Mesendoderm (in vitro differentiated cells): ENCODE measurements around the gene SPRR2B. TPM values are rescaled to one million over a fixed set of nuclear protein-coding genes. Genes with fewer than 3 reads are reported as not detected.
"Not testable (repeated sequence)": the region's sequence is repeated elsewhere in the genome, so short reads cannot be mapped to it uniquely, and the experiment has no call there.

Source experiments
- DNase-seq: peaks from one replicate; pipeline ENCODE4 v3.0.0; 2013
- H2AK5ac ChIP-seq: 2 replicates; pipeline ENCODE4 v1.6.1; 2013; ENCODE audit warnings: low read length, inconsistent platforms
- H2BK120ac ChIP-seq: 2 replicates; pipeline ENCODE4 v1.6.1; 2013; ENCODE audit warnings: low read depth, mild to moderate bottlenecking, low read length, moderate library complexity, mixed read lengths
- H2BK15ac ChIP-seq: replicated peaks from 2 replicates; pipeline ENCODE4 v1.6.1; 2013; ENCODE audit warnings: low read depth, mild to moderate bottlenecking, moderate library complexity
- H2BK5ac ChIP-seq: 2 replicates; pipeline ENCODE4 v1.6.1; 2013; ENCODE audit warnings: low read length, inconsistent platforms
- H3K18ac ChIP-seq: 2 replicates; pipeline ENCODE4 v1.6.1; 2013; ENCODE audit warnings: mild to moderate bottlenecking, low read length, mixed read lengths
- H3K23ac ChIP-seq: one replicate; pipeline ENCODE4 v1.6.1; 2013; ENCODE audit warnings: low read length
- H3K27ac ChIP-seq: 2 replicates; pipeline ENCODE4 v1.5.1; 2013; ENCODE audit warnings: low read depth, mild to moderate bottlenecking, inconsistent platforms, low read length, moderate library complexity
- H3K27me3 ChIP-seq: 2 replicates; pipeline ENCODE4 v1.6.1; 2013; ENCODE audit warnings: low read length, control low read depth, mild to moderate bottlenecking, inconsistent platforms; ENCODE audit not compliant: insufficient read depth, poor library complexity
- H3K36me3 ChIP-seq: 2 replicates; pipeline ENCODE4 v1.6.1; 2013; ENCODE audit warnings: low read length, inconsistent platforms; ENCODE audit not compliant: control insufficient read depth, insufficient read depth
- H3K4ac ChIP-seq: one replicate; pipeline ENCODE4 v1.6.1; 2013; ENCODE audit warnings: low read depth, mild to moderate bottlenecking, low read length, moderate library complexity
- H3K4me1 ChIP-seq: 2 replicates; pipeline ENCODE4 v1.6.1; 2013; ENCODE audit warnings: low read depth, low read length, inconsistent platforms; ENCODE audit not compliant: control insufficient read depth
- H3K4me2 ChIP-seq: 2 replicates; pipeline ENCODE4 v1.6.1; 2013; ENCODE audit warnings: low read length
- H3K4me3 ChIP-seq: 2 replicates; pipeline ENCODE4 v1.5.1; 2013; ENCODE audit warnings: mild to moderate bottlenecking, low read length
- H3K56ac ChIP-seq: one replicate; pipeline ENCODE4 v1.6.1; 2013; ENCODE audit warnings: low read length
- H3K79me1 ChIP-seq: 2 replicates; pipeline ENCODE4 v1.6.1; 2013; ENCODE audit warnings: low read length, inconsistent platforms
- H3K79me2 ChIP-seq: 2 replicates; pipeline ENCODE4 v1.6.1; 2013; ENCODE audit warnings: mild to moderate bottlenecking, low read length; ENCODE audit not compliant: control insufficient read depth, insufficient read depth
- H3K9ac ChIP-seq: 2 replicates; pipeline ENCODE4 v1.6.1; 2013; ENCODE audit warnings: low read length, inconsistent platforms
- H4K5ac ChIP-seq: one replicate; pipeline ENCODE4 v1.6.1; 2013; ENCODE audit warnings: low read length
- H4K8ac ChIP-seq: one replicate; pipeline ENCODE4 v1.6.1; 2013; ENCODE audit warnings: low read depth, mild to moderate bottlenecking, control low read depth, low read length, moderate library complexity
- WGBS: extraction: QIAGEN DNeasy Blood & Tissue Kit; methylation state at CpG from one replicate; pipeline ENCODE4 v1.1.7; 2013; ENCODE audit warnings: low lambda C conversion rate, missing lambda C conversion rate; ENCODE audit not compliant: insufficient coverage; ENCODE audit errors: extremely low coverage; 5-methylcytosine and 5-hydroxymethylcytosine counted together
- polyA plus RNA-seq, 2 experiments: library from polyadenylated mRNA; stranded (reverse); fragments of 200-250 nt; gene quantifications; one replicate each; pipeline ENCODE4 v1.2.3, GENCODE V29; 2013

The SPRR2B gene
- polyA plus RNA-seq (2013, experiment 1 of 2): not detected
- polyA plus RNA-seq (2013, experiment 2 of 2): not detected

DNA sequence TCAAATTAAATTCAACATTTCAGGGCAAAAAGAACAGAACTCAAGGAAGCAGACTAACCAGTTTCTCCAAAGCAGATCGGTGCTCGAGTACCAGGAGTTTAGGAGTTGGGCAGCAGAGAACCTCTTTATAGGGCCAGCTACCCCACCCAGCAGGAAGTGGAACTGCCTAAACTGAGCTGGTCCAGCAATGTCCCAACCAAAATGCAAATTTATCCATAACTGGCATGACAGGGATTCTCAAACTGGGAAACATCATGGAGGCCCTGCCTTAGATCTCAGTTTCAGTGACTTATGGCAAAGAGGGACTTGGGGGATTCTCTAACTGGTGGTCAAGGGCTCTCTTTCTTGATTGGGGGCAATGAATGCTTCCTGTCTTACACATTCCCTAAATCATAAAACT lies at the start of gene SPRR2B:
TSS of gene SPRR2B (minus strand) at position 101 of the 400 bp plus-strand sequence. CDS start 772 bp downstream, outside the sequence.
- Histone ChIP-seq H2BK15ac (no peak within 1 kb of the TSS), H4K8ac (no peak within 1 kb of the TSS), H3K27ac (no peak within 1 kb of the TSS), H3K4me3 (no peak within 1 kb of the TSS), H2AK5ac (no peak within 1 kb of the TSS), H3K36me3 (no peaks in the 10 kb centered on the region), H3K79me2 (no peaks in the 10 kb centered on the region), H3K4me1 (no peaks in the 10 kb centered on the region), H2BK5ac (no peak within 1 kb of the TSS), H3K4ac (no peak within 1 kb of the TSS), H2BK120ac (no peak within 1 kb of the TSS), H4K5ac (no peak within 1 kb of the TSS), H3K56ac (no peak within 1 kb of the TSS), H3K23ac (no peak within 1 kb of the TSS), H3K4me2 (no peak within 1 kb of the TSS), H3K18ac (no peak within 1 kb of the TSS), H3K9ac (no peak within 1 kb of the TSS), H3K79me1 (no peaks in the 10 kb centered on the region), H3K27me3 (no peaks in the 10 kb centered on the region)
- no CpG with 5 or more reads among the region's 2 CpGs for whole genome bisulfite sequencing
- DNase-seq: no peak

GRCh38 chr1:153120945-153121344 lies 49.5 kb upstream of the SPRR2B start:
- Histone ChIP-seq H3K79me1 (no peaks in the 10 kb centered on the region), H4K8ac (no peak overlapping the region), H3K9ac (no peak overlapping the region), H3K27me3 (no peaks in the 10 kb centered on the region), H3K23ac (no peak overlapping the region), H3K18ac (no peak overlapping the region), H2BK120ac (no peak overlapping the region), H3K79me2 (no peaks in the 10 kb centered on the region), H3K4me1 (peaks cover 2% of the 10 kb centered on the region), H3K56ac (no peak overlapping the region), H3K4me3 (no peak overlapping the region), H2AK5ac (no peak overlapping the region), H3K4ac (no peak overlapping the region), H3K4me2 (no peak overlapping the region), H2BK5ac (no peak overlapping the region), H3K27ac (no peak overlapping the region), H2BK15ac (no peak overlapping the region), H3K36me3 (no peaks in the 10 kb centered on the region), H4K5ac (no peak overlapping the region)
- DNase-seq: no peak

DNA sequence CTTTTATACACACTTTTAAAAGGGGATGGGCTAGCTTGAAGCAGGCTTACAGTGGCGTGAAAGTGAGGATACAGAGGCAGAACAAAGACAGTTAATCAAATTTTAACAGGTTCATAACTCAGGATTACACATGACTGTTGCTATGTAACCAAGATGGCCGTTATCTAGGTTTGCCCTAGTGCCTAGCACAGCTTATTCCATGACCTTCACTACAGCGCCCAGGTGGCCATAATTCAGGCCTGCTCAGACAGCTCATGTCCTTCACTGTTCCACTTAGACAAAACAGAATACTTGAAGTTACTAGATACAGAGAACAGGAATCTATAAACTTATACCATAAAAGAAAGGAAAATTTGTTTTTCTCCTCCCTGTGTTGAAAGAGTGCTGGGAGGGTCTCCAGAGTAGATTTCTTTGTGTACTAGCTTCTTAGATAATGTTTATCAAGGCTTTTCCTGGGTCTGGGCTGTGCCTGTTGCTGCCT lies 48.1 kb upstream of the SPRR2B start:
- Histone ChIP-seq H3K4me1 (peaks cover 2% of the 10 kb centered on the region), H3K36me3 (no peaks in the 10 kb centered on the region), H4K5ac (no peak overlapping the region), H3K4me3 (no peak overlapping the region), H3K23ac (no peak overlapping the region), H2BK5ac (no peak overlapping the region), H3K27ac (no peak overlapping the region), H3K27me3 (no peaks in the 10 kb centered on the region), H3K79me2 (no peaks in the 10 kb centered on the region), H3K4ac (no peak overlapping the region), H4K8ac (no peak overlapping the region), H3K9ac (no peak overlapping the region), H2AK5ac (no peak overlapping the region), H3K79me1 (no peaks in the 10 kb centered on the region), H3K18ac (no peak overlapping the region), H3K56ac (no peak overlapping the region), H3K4me2 (no peak overlapping the region), H2BK15ac (no peak overlapping the region), H2BK120ac (no peak overlapping the region)
- no peak for DNase-seq
- no CpG with 5 or more reads among the region's 3 CpGs for WGBS

- not testable (repeated sequence) for H3K36me3 ChIP-seq, H3K56ac ChIP-seq, H3K4ac ChIP-seq, H2BK5ac ChIP-seq, H3K4me1 ChIP-seq, H3K27ac ChIP-seq, H3K9ac ChIP-seq, H3K4me3 ChIP-seq, H3K4me2 ChIP-seq, H3K23ac ChIP-seq, H2BK15ac ChIP-seq, H3K18ac ChIP-seq, H4K5ac ChIP-seq, H2BK120ac ChIP-seq, H4K8ac ChIP-seq, H3K27me3 ChIP-seq, H3K79me1 ChIP-seq, H3K79me2 ChIP-seq, DNase-seq, H2AK5ac ChIP-seq
These were observed 43.9 kb upstream of the SPRR2B start for GRCh38 chr1:153115264-153115663.

GRCh38 chr1:153113416-153113815 lies 42.0 kb upstream of the SPRR2B start, which contains the start of gene SPRR2F:
Gene SPRR2F (minus strand): TSS chr1:153113516. CDS start chr1:153112733, 783 bp downstream.
- Histone ChIP-seq H3K79me2 (no peaks in the 10 kb centered on the region), H3K56ac (no peak within 1 kb of the TSS), H3K4ac (no peak within 1 kb of the TSS), H3K4me3 (no peak within 1 kb of the TSS), H2AK5ac (no peak within 1 kb of the TSS), H3K4me2 (no peak within 1 kb of the TSS), H3K9ac (no peak within 1 kb of the TSS), H3K23ac (no peak within 1 kb of the TSS), H4K8ac (no peak within 1 kb of the TSS), H3K79me1 (no peaks in the 10 kb centered on the region), H2BK15ac (no peak within 1 kb of the TSS), H3K27me3 (no peaks in the 10 kb centered on the region), H2BK120ac (no peak within 1 kb of the TSS), H4K5ac (no peak within 1 kb of the TSS), H3K4me1 (no peaks in the 10 kb centered on the region), H3K36me3 (no peaks in the 10 kb centered on the region), H3K27ac (no peak within 1 kb of the TSS), H2BK5ac (no peak within 1 kb of the TSS), H3K18ac (no peak within 1 kb of the TSS)
- WGBS: no CpG with 5 or more reads among the region's 3 CpGs
- no peak for DNase-seq

- not testable (repeated sequence) for H3K79me1 ChIP-seq, H2BK15ac ChIP-seq, H3K23ac ChIP-seq, H3K18ac ChIP-seq, H3K4me3 ChIP-seq, H3K27ac ChIP-seq, H4K8ac ChIP-seq, DNase-seq, H3K36me3 ChIP-seq, H2BK120ac ChIP-seq, H2AK5ac ChIP-seq, H3K9ac ChIP-seq, H2BK5ac ChIP-seq, H3K56ac ChIP-seq, H3K4me2 ChIP-seq, H4K5ac ChIP-seq, H3K4me1 ChIP-seq, H3K27me3 ChIP-seq, H3K79me2 ChIP-seq, H3K4ac ChIP-seq
- WGBS: no CpG with 5 or more reads among the region's 5 CpGs
These were observed 41.0 kb upstream of the SPRR2B start for GRCh38 chr1:153112454-153112853.
